ES-I3 (cell line): Measurements from ENCODE around the gene RGS7.
"Not testable (repeated sequence)": the region's sequence is repeated elsewhere in the genome, so short reads cannot be mapped to it uniquely, and the experiment has no call there.

ENCODE experiments used
- H3K36me3 ChIP-seq: 2 replicates; pipeline ENCODE4 v1.6.1; 2013; ENCODE audit warnings: mild to moderate bottlenecking, low read length, control low read depth, moderate library complexity; ENCODE audit not compliant: insufficient read depth
- H3K4me1 ChIP-seq: 2 replicates; pipeline ENCODE4 v1.6.1; 2013; ENCODE audit warnings: mild to moderate bottlenecking, control low read depth, low read length; ENCODE audit not compliant: insufficient read depth
- H3K9ac ChIP-seq: 2 replicates; pipeline ENCODE4 v1.6.1; 2013; ENCODE audit warnings: low read depth, mild to moderate bottlenecking, low read length, moderate library complexity
- H3K9me3 ChIP-seq: 2 replicates; pipeline ENCODE4 v1.6.1; 2013; ENCODE audit warnings: mild to moderate bottlenecking, low read length, moderate library complexity; ENCODE audit not compliant: control insufficient read depth, insufficient read depth

RGS7 gene

GRCh38 chr1:241225741-241226140 lies 131.3 kb downstream of the RGS7 start:
- Histone ChIP-seq H3K9me3 (no peaks in the 10 kb centered on the region), H3K9ac (no peak overlapping the region), H3K36me3 (no peaks in the 10 kb centered on the region), H3K4me1 (no peaks in the 10 kb centered on the region)

GRCh38 chr1:241224189-241224588 lies 132.8 kb downstream of the RGS7 start:
- not testable (repeated sequence) for H3K9ac ChIP-seq, H3K4me1 ChIP-seq, H3K36me3 ChIP-seq, H3K9me3 ChIP-seq

GRCh38 chr1:241222813-241223212 lies 134.2 kb downstream of the RGS7 start:
- not testable (repeated sequence) for H3K4me1 ChIP-seq, H3K9ac ChIP-seq

DNA sequence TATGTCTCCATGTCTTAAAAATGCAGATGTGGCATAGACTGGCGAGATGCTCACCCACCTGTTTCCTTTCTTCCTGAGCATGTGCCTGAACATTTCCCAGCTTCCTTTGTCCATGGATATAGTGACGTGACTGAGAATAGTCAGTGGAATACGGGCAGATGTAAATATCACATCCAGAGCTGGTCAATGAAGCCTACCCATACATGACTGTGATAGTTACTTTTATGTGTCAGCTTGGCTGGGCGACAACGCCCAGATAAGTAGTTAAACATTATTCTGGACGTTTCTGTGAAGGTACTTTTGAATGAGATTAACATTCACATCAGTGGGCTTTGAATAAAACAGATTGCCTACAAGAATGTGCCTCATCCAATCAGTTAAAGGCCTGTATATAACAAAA lies 135.7 kb downstream of the RGS7 start:
- Histone ChIP-seq H3K9ac (no peak overlapping the region), H3K9me3 (peaks cover 2% of the 10 kb centered on the region; the same call in 1 of the 2 replicates), H3K4me1 (peaks cover 5% of the 10 kb centered on the region; the same call in 1 of the 2 replicates), H3K36me3 (no peaks in the 10 kb centered on the region; the same call in 1 of the 2 replicates)

More at GRCh38 chr1:241222813-241223212, 134.2 kb downstream of the RGS7 start:
- H3K9me3 ChIP-seq, H3K36me3 ChIP-seq: not testable (repeated sequence)

GRCh38 chr1:241220913-241221312 lies 136.1 kb downstream of the RGS7 start:
- not testable (repeated sequence) for H3K9me3 ChIP-seq, H3K9ac ChIP-seq, H3K36me3 ChIP-seq, H3K4me1 ChIP-seq

DNA sequence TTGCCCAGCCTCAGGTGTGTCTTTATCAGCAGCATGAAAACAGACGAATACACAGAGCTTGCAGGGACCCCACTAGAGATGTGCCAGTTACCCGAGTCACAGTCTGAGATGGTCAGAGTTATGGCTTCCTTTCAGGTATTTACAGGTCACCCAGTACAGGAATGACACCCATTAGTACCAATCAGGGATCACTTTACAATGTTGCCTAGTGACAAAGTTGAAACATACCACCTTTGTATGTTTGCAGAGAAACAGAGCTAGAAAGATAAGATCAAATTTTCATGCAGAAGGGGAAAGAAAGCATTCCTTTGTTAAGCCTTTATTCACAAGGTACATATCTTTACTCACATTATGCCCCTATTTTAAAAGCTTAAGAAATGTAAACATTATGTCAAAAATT lies 137.6 kb downstream of the RGS7 start:
- Histone ChIP-seq H3K4me1 (peaks cover 5% of the 10 kb centered on the region), H3K36me3 (no peaks in the 10 kb centered on the region; the same call in 1 of the 2 replicates), H3K9me3 (peaks cover 2% of the 10 kb centered on the region; the same call in 1 of the 2 replicates), H3K9ac (no peak overlapping the region)

DNA sequence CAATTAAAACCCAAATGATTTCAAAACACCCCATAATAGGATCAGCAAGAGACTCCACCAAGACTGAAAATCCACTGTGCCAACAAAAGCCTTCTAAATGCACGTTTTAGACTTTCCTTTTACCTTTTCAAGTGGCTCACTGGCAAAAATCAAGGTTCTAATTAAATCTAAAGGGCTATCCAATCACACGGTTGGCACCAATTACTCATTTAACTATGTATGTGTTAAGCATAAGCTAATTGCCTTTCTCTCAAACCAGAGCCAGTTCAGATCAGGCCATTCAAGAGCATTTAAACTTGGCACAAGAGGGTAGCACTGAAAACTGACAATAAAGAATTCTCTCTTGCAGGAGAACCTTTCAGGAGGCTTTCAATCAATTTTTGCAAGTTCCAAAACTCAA lies 139.5 kb downstream of the RGS7 start:
- Histone ChIP-seq H3K9me3 (peaks cover 2% of the 10 kb centered on the region; the same call in 1 of the 2 replicates), H3K9ac (no peak overlapping the region), H3K4me1 (peaks cover 5% of the 10 kb centered on the region), H3K36me3 (no peaks in the 10 kb centered on the region; the same call in 1 of the 2 replicates)

- Histone ChIP-seq H3K9ac (no peak overlapping the region), H3K4me1 (peaks cover 5% of the 10 kb centered on the region)
Observed at GRCh38 chr1:241215683-241216082, 141.3 kb downstream of the RGS7 start.

GRCh38 chr1:241215203-241215602 lies 141.8 kb downstream of the RGS7 start:
- no peak overlapping the region for H3K9ac ChIP-seq
- no peaks in the 10 kb centered on the region; the same call in 1 of the 2 replicates for H3K36me3 ChIP-seq
- H3K4me1 ChIP-seq: peaks cover 5% of the 10 kb centered on the region
- peaks cover 2% of the 10 kb centered on the region; the same call in 1 of the 2 replicates for H3K9me3 ChIP-seq

More at GRCh38 chr1:241215683-241216082, 141.3 kb downstream of the RGS7 start:
- H3K36me3 ChIP-seq: no peaks in the 10 kb centered on the region; the same call in 1 of the 2 replicates
- peaks cover 2% of the 10 kb centered on the region; the same call in 1 of the 2 replicates for H3K9me3 ChIP-seq

DNA sequence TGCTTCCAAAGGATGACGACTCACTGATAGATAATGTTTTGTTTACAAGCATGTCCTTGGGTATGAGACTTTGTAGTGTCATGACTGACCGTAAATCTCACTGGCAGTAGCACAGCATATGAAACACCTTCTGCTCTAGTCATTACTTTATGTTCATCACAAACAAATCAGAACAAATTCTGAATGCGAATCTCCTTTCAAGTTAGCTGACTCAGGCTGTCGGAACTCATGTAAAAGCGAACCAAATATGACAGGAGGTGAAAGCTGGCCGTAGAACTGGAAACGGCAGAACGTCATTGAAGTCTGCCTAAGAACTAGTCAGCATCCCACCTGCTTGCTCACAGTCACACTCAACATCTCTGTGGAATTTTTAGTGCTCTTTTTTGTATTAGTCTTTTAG lies 143.9 kb downstream of the RGS7 start:
- Histone ChIP-seq H3K36me3 (no peaks in the 10 kb centered on the region; the same call in 1 of the 2 replicates), H3K9ac (no peak overlapping the region), H3K4me1 (no peaks in the 10 kb centered on the region; the same call in 1 of the 2 replicates), H3K9me3 (peaks cover 2% of the 10 kb centered on the region; the same call in 1 of the 2 replicates)

DNA sequence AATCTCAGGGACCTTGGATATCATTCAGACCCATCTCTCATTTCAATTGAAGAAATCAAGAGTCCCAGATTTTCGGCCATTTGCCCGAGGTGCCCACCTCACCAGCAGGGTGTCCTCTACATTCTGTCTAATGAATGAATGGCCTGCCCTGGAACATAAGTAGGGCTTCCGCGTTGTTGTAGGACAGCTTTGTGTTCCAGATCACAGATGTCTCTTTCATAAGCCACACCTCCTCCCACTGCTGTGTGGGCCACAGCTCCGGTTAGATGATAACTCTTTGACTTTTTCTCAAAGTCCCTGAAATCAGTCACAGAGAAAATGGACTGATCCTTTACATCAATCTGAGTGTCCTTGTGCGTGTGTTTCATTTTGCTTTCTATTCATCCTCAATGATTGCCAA lies 144.4 kb downstream of the RGS7 start:
- peaks cover 2% of the 10 kb centered on the region; the same call in 1 of the 2 replicates for H3K9me3 ChIP-seq
- no peak overlapping the region for H3K9ac ChIP-seq
- H3K4me1 ChIP-seq: no peaks in the 10 kb centered on the region; the same call in 1 of the 2 replicates
- H3K36me3 ChIP-seq: no peaks in the 10 kb centered on the region; the same call in 1 of the 2 replicates

DNA sequence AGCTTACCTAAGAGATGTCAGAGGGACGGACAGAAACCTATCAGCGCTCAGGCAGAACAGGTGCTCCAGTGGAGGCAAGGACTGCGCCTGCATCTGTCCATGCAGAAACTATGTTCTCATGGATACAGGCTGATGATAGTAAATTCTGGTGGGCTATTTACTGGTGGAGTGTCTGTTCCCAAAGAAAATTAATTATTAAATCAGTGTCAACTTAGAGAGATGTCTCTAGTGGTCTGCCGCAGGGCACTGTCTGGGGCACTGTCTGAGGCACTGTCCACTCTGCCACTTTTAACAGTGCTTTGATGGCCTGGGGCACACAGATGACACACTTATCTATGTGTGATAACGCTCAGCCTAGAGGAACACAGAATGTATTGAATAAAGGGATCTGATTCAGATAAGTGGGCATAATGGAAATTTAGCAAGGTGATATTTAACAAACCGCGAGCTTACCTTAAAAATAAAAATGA lies 148.1 kb downstream of the RGS7 start:
- Histone ChIP-seq H3K36me3 (no peaks in the 10 kb centered on the region), H3K9me3 (no peaks in the 10 kb centered on the region), H3K9ac (no peak overlapping the region), H3K4me1 (no peaks in the 10 kb centered on the region)

- Histone ChIP-seq H3K9ac (no peak overlapping the region), H3K9me3 (no peaks in the 10 kb centered on the region), H3K36me3 (no peaks in the 10 kb centered on the region), H3K4me1 (peaks cover 14% of the 10 kb centered on the region)
Observed at GRCh38 chr1:241203817-241204216, 153.2 kb downstream of the RGS7 start.

GRCh38 chr1:241202401-241202800 lies 154.6 kb downstream of the RGS7 start:
- Histone ChIP-seq H3K9me3 (no peaks in the 10 kb centered on the region), H3K36me3 (no peaks in the 10 kb centered on the region), H3K9ac (no peak overlapping the region), H3K4me1 (peaks cover 14% of the 10 kb centered on the region)

- Histone ChIP-seq H3K4me1 (no peaks in the 10 kb centered on the region), H3K9ac (no peak overlapping the region), H3K9me3 (no peaks in the 10 kb centered on the region), H3K36me3 (no peaks in the 10 kb centered on the region)
Observed at GRCh38 chr1:241186716-241187115, 170.3 kb downstream of the RGS7 start.
